ENCODE measurements around the gene PALLD. TPM values are rescaled to one million over a fixed set of nuclear protein-coding genes. Genes with fewer than 3 reads are reported as not detected.

The PALLD gene
- total RNA-seq, 1 donor from 2014 or later = 396 TPM

DNA sequence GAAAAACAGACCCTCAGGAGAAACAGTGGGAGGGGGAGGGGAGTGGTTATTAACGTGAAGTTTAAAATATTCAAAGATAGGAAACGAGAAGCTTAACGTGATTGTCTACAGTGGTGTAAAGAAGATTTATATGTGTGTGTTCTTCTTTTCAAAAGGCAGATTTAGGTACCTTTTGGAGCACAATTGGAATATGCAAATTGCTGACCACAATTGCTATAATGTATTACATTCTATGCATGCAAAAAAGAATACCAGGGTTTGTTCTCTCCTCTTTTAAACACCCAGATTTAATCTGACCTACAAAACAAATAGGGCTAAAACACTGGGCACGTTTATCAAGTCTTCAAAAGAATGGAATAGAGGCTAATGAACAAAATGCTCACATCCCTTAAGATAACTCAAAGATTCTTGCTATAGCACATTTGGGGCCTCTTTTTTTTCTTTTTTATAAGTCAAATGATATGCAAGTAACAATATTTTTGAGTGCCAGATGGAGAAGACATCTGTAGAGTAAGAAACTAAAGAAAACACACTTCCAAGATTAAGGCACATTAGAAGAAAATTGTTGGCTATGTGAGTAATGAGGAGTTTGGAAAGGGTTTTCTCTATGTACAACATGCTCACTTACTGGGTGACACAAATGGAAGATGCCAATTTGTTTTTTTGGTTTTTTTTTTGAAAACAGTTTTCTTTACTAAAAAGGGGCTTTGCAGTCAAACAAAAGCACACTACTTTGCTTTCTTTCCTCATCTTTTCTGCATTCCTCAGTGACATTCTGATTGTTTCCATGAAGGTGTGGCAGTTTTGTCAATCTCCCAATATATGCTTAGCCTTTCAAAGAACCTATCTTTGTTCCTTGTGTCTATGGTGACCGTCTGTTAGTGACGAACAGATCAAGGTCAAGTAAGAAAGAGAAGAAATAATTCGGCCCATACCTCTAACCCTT lies 240.3 kb downstream of the PALLD start:
- H3K27ac Mint-ChIP-seq (ENCODE audit: unreplicated experiment) = peak overlapping the region; percentile 31
- no peak for DNase-seq (ENCODE audit: extremely low spot score, unreplicated experiment)
- H3K4me1 Mint-ChIP-seq (ENCODE audit: unreplicated experiment) = peaks cover 70% of the 10 kb centered on the region
- H3K4me3 Mint-ChIP-seq (ENCODE audit: unreplicated experiment) = no peak overlapping the region
- no peaks in the 10 kb centered on the region for H3K9me3 Mint-ChIP-seq (ENCODE audit: unreplicated experiment)
- H3K36me3 Mint-ChIP-seq (ENCODE audit: unreplicated experiment) = peaks cover 47% of the 10 kb centered on the region
- TF ChIP-seq, protein P1, sequence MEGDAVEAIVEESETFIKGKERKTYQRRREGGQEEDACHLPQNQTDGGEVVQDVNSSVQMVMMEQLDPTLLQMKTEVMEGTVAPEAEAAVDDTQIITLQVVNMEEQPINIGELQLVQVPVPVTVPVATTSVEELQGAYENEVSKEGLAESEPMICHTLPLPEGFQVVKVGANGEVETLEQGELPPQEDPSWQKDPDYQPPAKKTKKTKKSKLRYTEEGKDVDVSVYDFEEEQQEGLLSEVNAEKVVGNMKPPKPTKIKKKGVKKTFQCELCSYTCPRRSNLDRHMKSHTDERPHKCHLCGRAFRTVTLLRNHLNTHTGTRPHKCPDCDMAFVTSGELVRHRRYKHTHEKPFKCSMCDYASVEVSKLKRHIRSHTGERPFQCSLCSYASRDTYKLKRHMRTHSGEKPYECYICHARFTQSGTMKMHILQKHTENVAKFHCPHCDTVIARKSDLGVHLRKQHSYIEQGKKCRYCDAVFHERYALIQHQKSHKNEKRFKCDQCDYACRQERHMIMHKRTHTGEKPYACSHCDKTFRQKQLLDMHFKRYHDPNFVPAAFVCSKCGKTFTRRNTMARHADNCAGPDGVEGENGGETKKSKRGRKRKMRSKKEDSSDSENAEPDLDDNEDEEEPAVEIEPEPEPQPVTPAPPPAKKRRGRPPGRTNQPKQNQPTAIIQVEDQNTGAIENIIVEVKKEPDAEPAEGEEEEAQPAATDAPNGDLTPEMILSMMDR (IDR thresholded peaks at IDR 0.05) = no peak
- no peaks in the 10 kb centered on the region for H3K27me3 Mint-ChIP-seq (ENCODE audit: unreplicated experiment)

- Mint-ChIP-seq H3K27me3 (ENCODE audit: unreplicated experiment) (no peaks in the 10 kb centered on the region), H3K27ac (ENCODE audit: unreplicated experiment) (peak overlapping the region; percentile 31), H3K9me3 (ENCODE audit: unreplicated experiment) (no peaks in the 10 kb centered on the region), H3K36me3 (ENCODE audit: unreplicated experiment) (peaks cover 45% of the 10 kb centered on the region), H3K4me3 (ENCODE audit: unreplicated experiment) (no peak overlapping the region), H3K4me1 (ENCODE audit: unreplicated experiment) (peaks cover 68% of the 10 kb centered on the region)
- DNase-seq (ENCODE audit: extremely low spot score, unreplicated experiment) = no peak
- TF ChIP-seq, protein P1 (IDR thresholded peaks at IDR 0.05) = no peak
Observed at GRCh38 chr4:168737806-168738172, 240.9 kb downstream of the PALLD start.

DNA sequence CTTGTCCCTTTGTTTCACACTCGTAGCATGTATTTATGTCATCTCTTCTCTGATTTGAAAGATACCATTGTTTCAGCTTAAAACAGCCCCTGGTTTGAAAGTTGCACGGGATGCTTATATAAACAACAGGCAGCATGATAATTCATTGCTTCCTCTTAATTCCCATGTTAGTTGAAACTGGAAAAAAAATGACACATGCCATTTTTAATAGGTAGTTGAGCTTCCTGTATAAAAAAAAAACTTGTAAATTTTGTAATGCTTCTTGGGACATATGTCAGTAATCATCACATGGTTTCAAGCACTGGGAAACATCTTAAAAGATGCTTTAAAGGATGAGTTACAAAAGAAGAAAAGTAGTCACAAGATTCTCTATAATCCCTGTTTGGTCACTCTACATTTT lies 243.0 kb downstream of the PALLD start:
- Mint-ChIP-seq H3K4me3 (ENCODE audit: unreplicated experiment) (no peak overlapping the region), H3K27me3 (ENCODE audit: unreplicated experiment) (no peaks in the 10 kb centered on the region), H3K4me1 (ENCODE audit: unreplicated experiment) (peaks cover 78% of the 10 kb centered on the region), H3K27ac (ENCODE audit: unreplicated experiment) (peak overlapping the region; percentile 7), H3K36me3 (ENCODE audit: unreplicated experiment) (peaks cover 50% of the 10 kb centered on the region), H3K9me3 (ENCODE audit: unreplicated experiment) (no peaks in the 10 kb centered on the region)
- TF ChIP-seq, protein P1 (IDR thresholded peaks at IDR 0.05) = no peak
- DNase-seq (ENCODE audit: extremely low spot score, unreplicated experiment) = no peak

- Mint-ChIP-seq H3K4me3 (ENCODE audit: unreplicated experiment) (no peak overlapping the region), H3K9me3 (ENCODE audit: unreplicated experiment) (no peaks in the 10 kb centered on the region), H3K36me3 (ENCODE audit: unreplicated experiment) (peaks cover 49% of the 10 kb centered on the region), H3K4me1 (ENCODE audit: unreplicated experiment) (peaks cover 70% of the 10 kb centered on the region), H3K27me3 (ENCODE audit: unreplicated experiment) (no peaks in the 10 kb centered on the region), H3K27ac (ENCODE audit: unreplicated experiment) (peak overlapping the region; percentile 38)
- TF ChIP-seq, protein P1 (IDR thresholded peaks at IDR 0.05) = no peak
- DNase-seq (ENCODE audit: extremely low spot score, unreplicated experiment) = no peak
Observed at GRCh38 chr4:168740691-168741090, 243.8 kb downstream of the PALLD start.

All from osteocyte (in vitro differentiated cells).